Measurements from ENCODE around the gene MVB12B. TPM values are rescaled to one million over a fixed set of nuclear protein-coding genes. Genes with fewer than 3 reads are reported as not detected.

The MVB12B gene
- total and polyA plus RNA-seq, 2 of the 13 experiments (the other 11 are each of a cell fraction or from before 2014, with no cell fraction given), result 12.1 to 30.1 TPM

DNA sequence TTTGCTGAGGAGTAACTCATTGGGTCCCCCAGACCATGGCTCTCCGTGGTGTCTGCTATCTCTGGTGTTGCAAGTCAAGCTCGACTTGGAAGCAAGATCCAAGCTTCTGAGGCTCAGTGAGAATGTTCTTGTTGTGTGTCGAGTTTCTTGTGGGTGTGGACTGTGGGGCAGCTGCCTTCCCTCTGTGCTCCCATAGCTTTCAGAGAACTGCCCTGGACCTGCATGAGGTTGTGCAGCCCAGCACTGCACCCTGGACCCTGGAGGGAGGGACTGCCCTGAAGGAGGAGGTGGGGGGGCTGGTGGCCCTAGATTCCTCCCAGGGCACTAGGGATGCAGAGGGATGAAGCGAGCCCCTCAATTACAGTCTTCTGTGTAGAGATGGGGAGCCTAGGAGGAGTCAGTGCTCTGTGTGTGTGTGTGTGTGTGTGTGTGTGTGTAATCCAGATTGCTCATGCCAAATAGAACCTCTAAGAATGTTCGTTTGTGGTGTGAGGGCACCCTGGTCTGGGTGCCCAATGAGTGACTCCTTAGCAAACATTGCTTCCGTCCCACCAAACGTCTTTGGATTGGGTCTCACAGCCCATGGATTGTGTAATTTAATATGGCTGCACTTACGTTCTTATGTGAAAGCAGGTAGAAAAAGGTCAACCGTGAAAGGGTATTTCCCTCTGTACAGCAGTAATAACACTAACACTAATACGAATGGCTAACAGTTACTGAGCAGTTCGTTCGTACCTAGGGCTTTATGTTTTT, 143.8 kb downstream of the MVB12B start:
- CTCF ChIA-PET (ENCODE audit: low intra/inter-chr PET ratio, low total read pairs), result no interaction called here
- FAIRE-seq, result no peak
- WGBS (ENCODE audit: low lambda C conversion rate), result 89% methylated on average over 11 of the region's 12 CpGs

More for the DNA sequence above, 143.8 kb downstream of the MVB12B start:
- Histone ChIP-seq H3K36me3 (replicated peaks in 1 of 2; ENCODE audit: control insufficient read depth in 1 of 2, insufficient read depth in 2 of 2, low read length in 2 of 2) (peaks cover 11 to 43% of the 10 kb centered on the region in 2 experiments; a peak in 4 of 5 replicates), H2AFZ (ENCODE audit: low read length) (no peak overlapping the region), H3K27ac (ENCODE audit: extremely low read length, insufficient read depth, low read length) (no peak overlapping the region), H3K4me3 (replicated peaks in 1 of 3; ENCODE audit: insufficient read depth in 1 of 3, low read depth in 2 of 3, low read length in 3 of 3) (no peak overlapping the region), H3K4me1 (ENCODE audit: insufficient read depth, low read length) (no peaks in the 10 kb centered on the region), H3K9me3 (ENCODE audit: low read length) (no peaks in the 10 kb centered on the region), H3K9ac (ENCODE audit: insufficient read depth, low read depth, low read length) (no peak overlapping the region), H3K4me2 (ENCODE audit: low read depth, low read length) (no peak overlapping the region), H4K20me1 (ENCODE audit: insufficient read depth, low read length) (no peaks in the 10 kb centered on the region), H3K27me3 (ENCODE audit: control insufficient read depth in 1 of 2, insufficient read depth in 2 of 2, low read length in 2 of 2) (no peaks in the 10 kb centered on the region), H3K79me2 (ENCODE audit: insufficient read depth, low read length) (no peaks in the 10 kb centered on the region)
- ATAC-seq (no peak), DNase-seq (ENCODE audit: low spot score) (no peak)
- in situ Hi-C loops (cut with HindIII; ENCODE audit: extremely low pct_ligation_motif_present, low pct_unique_long_range_greater_than_20kb), result no loop called here
- POLR2A ChIA-PET, result no interaction called here
- intact Hi-C loops (cut with micrococcal nuclease; ENCODE audit: unreplicated experiment), result no loop called here
- BruUV-seq (replicated peaks), result no TSS peak
- TF ChIP-seq ARHGAP35 (CRISPR knock-in tag; IDR thresholded peaks at IDR 0.05; ENCODE audit: borderline replicate concordance) (no peak), ZNF33B (CRISPR knock-in tag; IDR thresholded peaks at IDR 0.05) (no peak), REXO4 (CRISPR knock-in tag; IDR thresholded peaks at IDR 0.05; ENCODE audit: borderline replicate concordance) (no peak), SP140L (CRISPR knock-in tag; IDR thresholded peaks at IDR 0.05; ENCODE audit: borderline replicate concordance) (no peak)
- TF ChIP-seq, protein P1, sequence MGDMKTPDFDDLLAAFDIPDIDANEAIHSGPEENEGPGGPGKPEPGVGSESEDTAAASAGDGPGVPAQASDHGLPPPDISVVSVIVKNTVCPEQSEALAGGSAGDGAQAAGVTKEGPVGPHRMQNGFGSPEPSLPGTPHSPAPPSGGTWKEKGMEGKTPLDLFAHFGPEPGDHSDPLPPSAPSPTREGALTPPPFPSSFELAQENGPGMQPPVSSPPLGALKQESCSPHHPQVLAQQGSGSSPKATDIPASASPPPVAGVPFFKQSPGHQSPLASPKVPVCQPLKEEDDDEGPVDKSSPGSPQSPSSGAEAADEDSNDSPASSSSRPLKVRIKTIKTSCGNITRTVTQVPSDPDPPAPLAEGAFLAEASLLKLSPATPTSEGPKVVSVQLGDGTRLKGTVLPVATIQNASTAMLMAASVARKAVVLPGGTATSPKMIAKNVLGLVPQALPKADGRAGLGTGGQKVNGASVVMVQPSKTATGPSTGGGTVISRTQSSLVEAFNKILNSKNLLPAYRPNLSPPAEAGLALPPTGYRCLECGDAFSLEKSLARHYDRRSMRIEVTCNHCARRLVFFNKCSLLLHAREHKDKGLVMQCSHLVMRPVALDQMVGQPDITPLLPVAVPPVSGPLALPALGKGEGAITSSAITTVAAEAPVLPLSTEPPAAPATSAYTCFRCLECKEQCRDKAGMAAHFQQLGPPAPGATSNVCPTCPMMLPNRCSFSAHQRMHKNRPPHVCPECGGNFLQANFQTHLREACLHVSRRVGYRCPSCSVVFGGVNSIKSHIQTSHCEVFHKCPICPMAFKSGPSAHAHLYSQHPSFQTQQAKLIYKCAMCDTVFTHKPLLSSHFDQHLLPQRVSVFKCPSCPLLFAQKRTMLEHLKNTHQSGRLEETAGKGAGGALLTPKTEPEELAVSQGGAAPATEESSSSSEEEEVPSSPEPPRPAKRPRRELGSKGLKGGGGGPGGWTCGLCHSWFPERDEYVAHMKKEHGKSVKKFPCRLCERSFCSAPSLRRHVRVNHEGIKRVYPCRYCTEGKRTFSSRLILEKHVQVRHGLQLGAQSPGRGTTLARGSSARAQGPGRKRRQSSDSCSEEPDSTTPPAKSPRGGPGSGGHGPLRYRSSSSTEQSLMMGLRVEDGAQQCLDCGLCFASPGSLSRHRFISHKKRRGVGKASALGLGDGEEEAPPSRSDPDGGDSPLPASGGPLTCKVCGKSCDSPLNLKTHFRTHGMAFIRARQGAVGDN (CRISPR knock-in tag; IDR thresholded peaks at IDR 0.05), result no peak
- TF ChIP-seq, protein P2, sequence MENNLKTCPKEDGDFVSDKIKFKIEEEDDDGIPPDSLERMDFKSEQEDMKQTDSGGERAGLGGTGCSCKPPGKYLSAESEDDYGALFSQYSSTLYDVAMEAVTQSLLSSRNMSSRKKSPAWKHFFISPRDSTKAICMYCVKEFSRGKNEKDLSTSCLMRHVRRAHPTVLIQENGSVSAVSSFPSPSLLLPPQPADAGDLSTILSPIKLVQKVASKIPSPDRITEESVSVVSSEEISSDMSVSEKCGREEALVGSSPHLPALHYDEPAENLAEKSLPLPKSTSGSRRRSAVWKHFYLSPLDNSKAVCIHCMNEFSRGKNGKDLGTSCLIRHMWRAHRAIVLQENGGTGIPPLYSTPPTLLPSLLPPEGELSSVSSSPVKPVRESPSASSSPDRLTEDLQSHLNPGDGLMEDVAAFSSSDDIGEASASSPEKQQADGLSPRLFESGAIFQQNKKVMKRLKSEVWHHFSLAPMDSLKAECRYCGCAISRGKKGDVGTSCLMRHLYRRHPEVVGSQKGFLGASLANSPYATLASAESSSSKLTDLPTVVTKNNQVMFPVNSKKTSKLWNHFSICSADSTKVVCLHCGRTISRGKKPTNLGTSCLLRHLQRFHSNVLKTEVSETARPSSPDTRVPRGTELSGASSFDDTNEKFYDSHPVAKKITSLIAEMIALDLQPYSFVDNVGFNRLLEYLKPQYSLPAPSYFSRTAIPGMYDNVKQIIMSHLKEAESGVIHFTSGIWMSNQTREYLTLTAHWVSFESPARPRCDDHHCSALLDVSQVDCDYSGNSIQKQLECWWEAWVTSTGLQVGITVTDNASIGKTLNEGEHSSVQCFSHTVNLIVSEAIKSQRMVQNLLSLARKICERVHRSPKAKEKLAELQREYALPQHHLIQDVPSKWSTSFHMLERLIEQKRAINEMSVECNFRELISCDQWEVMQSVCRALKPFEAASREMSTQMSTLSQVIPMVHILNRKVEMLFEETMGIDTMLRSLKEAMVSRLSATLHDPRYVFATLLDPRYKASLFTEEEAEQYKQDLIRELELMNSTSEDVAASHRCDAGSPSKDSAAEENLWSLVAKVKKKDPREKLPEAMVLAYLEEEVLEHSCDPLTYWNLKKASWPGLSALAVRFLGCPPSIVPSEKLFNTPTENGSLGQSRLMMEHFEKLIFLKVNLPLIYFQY (CRISPR knock-in tag; IDR thresholded peaks at IDR 0.05; ENCODE audit: borderline replicate concordance), result no peak
